Stomach (tissue), 19 donors: ENCODE data around the gene LARGE1. TPM values are rescaled to one million over a fixed set of nuclear protein-coding genes. Genes with fewer than 3 reads are reported as not detected.
A peak's percentile ranks its signal among the peaks of the same experiment; 100 is the strongest.

ENCODE experiments used
- DNase-seq, 2 donors: peaks; one replicate each; pipeline versions ENCODE4 v3.0.0 to v3.0.0-alpha.2; 2013 to 2019
- H3K27ac ChIP-seq, 5 donors: fragments of 200-600 bp in 4 of 5; sonication (generic) in 4 of 5; one replicate each; pipeline ENCODE4 v1.5.1; 2013 to 2019; ENCODE audit warnings: mild to moderate bottlenecking in 1 of 5, moderate library complexity in 1 of 5
- H3K27me3 ChIP-seq, 3 donors: fragments of 200-600 bp; sonication (generic); one replicate each; pipeline ENCODE4 v1.5.1; 2017 to 2019; ENCODE audit warnings: mixed run types in 1 of 3
- H3K36me3 ChIP-seq, 4 donors: fragments of 200-600 bp; sonication (generic); 1 replicate in 3 of 4; 2 replicates in 1 of 4; pipeline ENCODE4 v1.5.1; 2016 to 2019
- H3K4me1 ChIP-seq, 4 donors: fragments of 200-600 bp; sonication (generic); one replicate each; pipeline ENCODE4 v1.5.1; 2016 to 2019
- H3K4me3 ChIP-seq, 4 donors: fragments of 200-600 bp; sonication (generic) in 3 of 4; one replicate each; pipeline ENCODE4 v1.5.1; 2016 to 2019; ENCODE audit warnings: mild to moderate bottlenecking in 1 of 4
- H3K9me3 ChIP-seq, 4 donors: fragments of 200-600 bp; sonication (generic); one replicate each; pipeline ENCODE4 v1.5.1; 2016 to 2019
- EP300 ChIP-seq: sonication (generic); formaldehyde crosslinking; IDR thresholded peaks from one replicate; pipeline ENCODE4 v1.6.1; 2017; ENCODE audit warnings: antibody characterized with exemption
- POLR2A ChIP-seq, 4 donors: fragments of 450-650 bp; IDR thresholded peaks; one replicate each; pipeline ENCODE4 v1.6.1; 2016; ENCODE audit warnings: antibody characterized with exemption in 4 of 4, control low read depth in 2 of 4, mild to moderate bottlenecking in 1 of 4, moderate library complexity in 1 of 4
- POLR2AphosphoS5 ChIP-seq, 3 donors: sonication (generic); formaldehyde crosslinking; IDR thresholded peaks; one replicate each; pipeline ENCODE4 v1.6.1; 2016; ENCODE audit warnings: antibody characterized with exemption in 3 of 3
- WGBS, 5 donors: extraction: QIAGEN DNeasy Blood & Tissue Kit in 3 of 5; methylation state at CpG; one replicate each; pipeline versions ENCODE4 v1.1.5 to v1.1.7; 2013 to 2018; 5-methylcytosine and 5-hydroxymethylcytosine counted together
- intact Hi-C: fragments of 100-400 bp; cut with DNase I; formaldehyde crosslinking; loops from one replicate; pipeline ENCODE4 v1.15.1; 2023; ENCODE audit warnings: low total_unique reads
- long read RNA-seq, 10 donors: transcript quantifications; one replicate each; lab custom pipeline, GENCODE V29; 2026
- polyA plus RNA-seq, 3 donors: library from polyadenylated mRNA; stranded (reverse); fragments of 200-250 nt; gene quantifications; one replicate each; pipeline ENCODE4 v1.2.3, GENCODE V29; 2013
- total RNA-seq, 5 donors: library from RNA; depleted of rRNA; stranded (reverse); fragments of >200 nt; gene quantifications; one replicate each; pipeline versions ENCODE4 v1.1.0 to v1.2.3, GENCODE V29; 2014 to 2016
- TF ChIP-seq, protein P1 (sequence below), 7 experiments: fragments of 450-650 bp in 4 of 7; fragments of 200-600 bp in 3 of 7; sonication (generic) in 3 of 7; IDR thresholded peaks; one replicate each; pipeline ENCODE4 v1.5.1; 2016 to 2019; ENCODE audit warnings: antibody characterized with exemption in 7 of 7, control low read depth in 2 of 7, mild to moderate bottlenecking in 1 of 7
- donor health status: healthy with polysubstance abuse.
- donor health status: Bipolar disorder and iron deficiency.
- donor health status: healthy.

The LARGE1 gene
- 100 to 1,000 TPM in 2 of 5 donors, 10 to 100 TPM in 3; 36.9 to 110 (median 86.6) TPM for total RNA-seq
- 1 to 10 TPM; 3.5 to 7.8 (median 4.6) TPM for polyA plus RNA-seq
- long read RNA-seq, donor 1: 0 reads
- long read RNA-seq, donor 2, full-length matches to known transcripts: 1 of 1 reads
- long read RNA-seq, donor 2, partial matches to known transcripts: 0 of 1 reads
- long read RNA-seq, donor 2, other reads (novel, unspliced or antisense): 0 of 1 reads
- long read RNA-seq, donor 3, full-length matches to known transcripts: 1 of 1 reads
- long read RNA-seq, donor 3, partial matches to known transcripts: 0 of 1 reads
- long read RNA-seq, donor 3, other reads (novel, unspliced or antisense): 0 of 1 reads
- long read RNA-seq, donor 4: 0 reads
- long read RNA-seq, donor 5, full-length matches to known transcripts: 5 of 5 reads
- long read RNA-seq, donor 5, partial matches to known transcripts: 0 of 5 reads
- long read RNA-seq, donor 5, other reads (novel, unspliced or antisense): 0 of 5 reads
- long read RNA-seq, donor 6, full-length matches to known transcripts: 8 of 33 reads
- long read RNA-seq, donor 6, partial matches to known transcripts: 25 of 33 reads
- long read RNA-seq, donor 6, other reads (novel, unspliced or antisense): 0 of 33 reads
- long read RNA-seq, donor 7, full-length matches to known transcripts: 4 of 4 reads
- long read RNA-seq, donor 7, partial matches to known transcripts: 0 of 4 reads
- long read RNA-seq, donor 7, other reads (novel, unspliced or antisense): 0 of 4 reads
- long read RNA-seq, donor 8, full-length matches to known transcripts: 1 of 1 reads
- long read RNA-seq, donor 8, partial matches to known transcripts: 0 of 1 reads
- long read RNA-seq, donor 8, other reads (novel, unspliced or antisense): 0 of 1 reads
- long read RNA-seq, donor 9: 0 reads
- long read RNA-seq, donor 10: 0 reads

DNA sequence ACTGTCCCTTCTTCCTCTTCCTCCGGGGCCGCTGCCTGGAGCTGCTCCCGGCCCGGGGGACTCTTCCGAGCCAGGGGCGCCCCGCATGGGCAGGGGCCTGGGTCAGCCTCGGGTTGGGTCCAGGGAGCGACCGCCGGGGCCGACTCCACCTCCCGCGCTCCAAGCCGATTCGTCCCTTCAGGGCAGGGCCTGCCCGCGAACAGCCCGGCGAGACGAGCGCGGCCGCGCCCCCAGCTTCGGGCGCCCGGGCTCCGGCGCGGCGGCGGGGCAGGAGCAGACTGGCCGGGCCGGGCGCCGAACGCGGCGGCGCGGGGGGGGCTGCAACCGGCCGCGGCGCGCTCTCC lies at the start of gene LARGE1:
TSS of gene LARGE1 (minus strand) at position 280 of the 344 bp plus-strand sequence.
- WGBS, 5 donors: 0 to 2% (median 1%) methylated on average over 6 to 42 of the region's 47 CpGs
- Histone ChIP-seq H3K9me3 (no peaks in the 10 kb centered on the region), H3K27ac (peak within 1 kb of the TSS; percentile 78 to 91 (median 88)), H3K36me3 (no peaks in the 10 kb centered on the region), H3K4me3 (peak within 1 kb of the TSS; percentile 71 to 90 (median 78)), H3K4me1 (peaks cover 0 to 61% (median 43%) of the 10 kb centered on the region in 4 donors), H3K27me3 (peaks cover 0 to 18% (median 0%) of the 10 kb centered on the region in 3 donors)
- intact Hi-C loops: no loop called here
- peak; percentile 55 to 75 for DNase-seq
- TF ChIP-seq POLR2A (IDR thresholded peaks at IDR 0.05) (no peak), EP300 (no peak), POLR2AphosphoS5 (IDR thresholded peaks at IDR 0.05) (no peak)
- TF ChIP-seq, protein P1, sequence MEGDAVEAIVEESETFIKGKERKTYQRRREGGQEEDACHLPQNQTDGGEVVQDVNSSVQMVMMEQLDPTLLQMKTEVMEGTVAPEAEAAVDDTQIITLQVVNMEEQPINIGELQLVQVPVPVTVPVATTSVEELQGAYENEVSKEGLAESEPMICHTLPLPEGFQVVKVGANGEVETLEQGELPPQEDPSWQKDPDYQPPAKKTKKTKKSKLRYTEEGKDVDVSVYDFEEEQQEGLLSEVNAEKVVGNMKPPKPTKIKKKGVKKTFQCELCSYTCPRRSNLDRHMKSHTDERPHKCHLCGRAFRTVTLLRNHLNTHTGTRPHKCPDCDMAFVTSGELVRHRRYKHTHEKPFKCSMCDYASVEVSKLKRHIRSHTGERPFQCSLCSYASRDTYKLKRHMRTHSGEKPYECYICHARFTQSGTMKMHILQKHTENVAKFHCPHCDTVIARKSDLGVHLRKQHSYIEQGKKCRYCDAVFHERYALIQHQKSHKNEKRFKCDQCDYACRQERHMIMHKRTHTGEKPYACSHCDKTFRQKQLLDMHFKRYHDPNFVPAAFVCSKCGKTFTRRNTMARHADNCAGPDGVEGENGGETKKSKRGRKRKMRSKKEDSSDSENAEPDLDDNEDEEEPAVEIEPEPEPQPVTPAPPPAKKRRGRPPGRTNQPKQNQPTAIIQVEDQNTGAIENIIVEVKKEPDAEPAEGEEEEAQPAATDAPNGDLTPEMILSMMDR (IDR thresholded peaks at IDR 0.05): no peak

DNA sequence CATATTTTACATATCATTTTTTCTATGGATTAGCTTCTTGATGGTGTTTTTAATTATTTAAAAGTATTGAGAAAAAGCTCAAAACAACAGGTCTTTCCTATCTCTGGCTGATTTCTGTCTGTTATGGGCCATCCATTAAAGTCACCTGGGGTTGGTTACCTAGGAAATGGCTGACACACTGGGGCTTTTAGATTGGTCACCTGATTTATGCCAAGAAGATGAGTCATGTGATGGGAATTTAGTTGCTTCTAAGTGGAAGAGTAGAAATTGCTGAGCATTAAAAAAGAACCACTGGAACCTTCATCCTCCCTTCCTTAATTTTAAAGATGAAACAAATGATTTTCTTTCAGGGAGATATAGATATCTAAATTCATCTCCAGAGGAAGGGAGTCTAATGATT lies 48.8 kb upstream of the LARGE1 start:
- H3K4me1 ChIP-seq: peaks cover 0 to 3% (median 0%) of the 10 kb centered on the region in 4 donors
- no peaks in the 10 kb centered on the region for H3K36me3 ChIP-seq
- no peaks in the 10 kb centered on the region for H3K9me3 ChIP-seq
- no peak overlapping the region for H3K27ac ChIP-seq
- no peak overlapping the region for H3K4me3 ChIP-seq
- intact Hi-C loops: no loop called here
- TF ChIP-seq POLR2A (IDR thresholded peaks at IDR 0.05) (no peak), POLR2AphosphoS5 (IDR thresholded peaks at IDR 0.05) (no peak), EP300 (no peak)
- TF ChIP-seq, protein P1 (IDR thresholded peaks at IDR 0.05): no peak
- no peaks in the 10 kb centered on the region for H3K27me3 ChIP-seq
- DNase-seq: no peak

DNA sequence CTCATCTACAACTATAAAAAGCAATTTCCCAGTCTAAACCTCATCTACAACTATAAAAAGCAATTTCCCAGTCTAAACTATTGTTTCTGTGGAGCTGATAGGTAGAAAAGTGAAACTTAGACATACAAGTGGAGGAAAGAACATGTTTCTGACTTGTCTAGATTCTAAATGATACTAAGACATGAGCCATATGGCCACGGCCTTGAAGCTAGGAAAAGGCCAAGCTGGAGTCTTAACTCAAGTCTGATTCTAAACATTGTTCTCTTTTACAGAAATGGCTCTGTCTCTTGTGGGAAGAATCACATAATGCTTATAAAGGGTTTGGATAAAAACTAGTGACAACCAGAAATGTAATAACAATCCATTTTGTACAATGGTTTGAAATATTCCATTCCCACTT lies 43.8 kb upstream of the LARGE1 start:
- Histone ChIP-seq H3K4me3 (no peak overlapping the region), H3K27ac (no peak overlapping the region), H3K27me3 (no peaks in the 10 kb centered on the region), H3K4me1 (peaks cover 0 to 3% (median 0%) of the 10 kb centered on the region in 4 donors), H3K9me3 (no peaks in the 10 kb centered on the region), H3K36me3 (no peaks in the 10 kb centered on the region)
- intact Hi-C loops: no loop called here
- WGBS, 5 donors: 63 to 90% (median 77%) methylated on average over 1 of the region's 1 CpG
- DNase-seq: peak in 1 of 2 donors; percentile 26
- TF ChIP-seq POLR2AphosphoS5 (IDR thresholded peaks at IDR 0.05) (no peak), EP300 (no peak), POLR2A (IDR thresholded peaks at IDR 0.05) (no peak)
- TF ChIP-seq, protein P1 (IDR thresholded peaks at IDR 0.05): no peak

DNA sequence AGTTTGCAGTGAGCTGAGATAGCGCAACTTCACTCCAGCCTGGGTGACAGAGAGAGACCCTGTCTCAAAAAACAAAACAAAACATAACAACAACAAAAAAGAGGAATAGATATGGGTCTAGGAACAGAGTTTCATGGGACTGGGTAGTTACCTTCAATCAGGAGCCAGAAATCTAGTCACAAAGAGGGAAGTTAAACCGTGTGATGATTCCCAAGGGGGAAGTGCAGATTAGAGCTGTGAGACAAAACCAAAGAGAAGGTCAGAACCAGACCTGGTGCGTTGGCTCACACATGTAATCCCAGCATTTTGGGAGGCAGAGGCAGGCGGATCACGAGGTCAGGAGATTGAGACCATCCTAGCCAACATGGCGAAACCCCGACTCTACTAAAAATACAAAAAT lies 42.1 kb upstream of the LARGE1 start:
- TF ChIP-seq, protein P1 (IDR thresholded peaks at IDR 0.05): no peak
- no peak for TF ChIP-seq EP300
- 87 to 93% (median 90%) methylated on average over 7 of the region's 7 CpGs for WGBS, 5 donors
- Histone ChIP-seq H3K27ac (no peak overlapping the region), H3K9me3 (no peaks in the 10 kb centered on the region), H3K4me3 (no peak overlapping the region), H3K27me3 (no peaks in the 10 kb centered on the region), H3K36me3 (no peaks in the 10 kb centered on the region), H3K4me1 (peaks cover 0 to 3% (median 0%) of the 10 kb centered on the region in 4 donors)
- no peak for DNase-seq
- intact Hi-C loops: no loop called here
